RWPE2 (cell line): ENCODE data around the gene LHB.
A peak's percentile ranks its signal among the peaks of the same experiment; 100 is the strongest.
"Not testable (repeated sequence)": the region's sequence is repeated elsewhere in the genome, so short reads cannot be mapped to it uniquely, and the experiment has no call there.

Experiments
- ATAC-seq: fragments of 200-7000 bp; cut with Tn5 transposase; 3 replicates; pipeline ENCODE4 v1.9.1; 2021; ENCODE audit warnings: low read depth
- DNase-seq: peaks from one replicate; pipeline ENCODE4 v3.0.0-alpha.2; 2020; ENCODE audit warnings: low spot score
- H3K27ac ChIP-seq: fragments of 450-650 bp; 2 replicates; pipeline ENCODE4 v1.5.1; 2017; ENCODE audit warnings: mild to moderate bottlenecking; ENCODE audit not compliant: poor library complexity, severe bottlenecking
- H3K27me3 ChIP-seq: fragments of 250-450 bp; sonication (Bioruptor Pico); 2 replicates; pipeline ENCODE4 v1.5.1; 2021; ENCODE audit warnings: mild to moderate bottlenecking, moderate library complexity; ENCODE audit not compliant: insufficient read depth, poor library complexity, severe bottlenecking
- H3K36me3 ChIP-seq: fragments of 250-450 bp; sonication (Bioruptor Pico); 2 replicates; pipeline ENCODE4 v1.5.1; 2020; ENCODE audit warnings: low read depth, mild to moderate bottlenecking, moderate library complexity
- H3K4me1 ChIP-seq: fragments of 250-450 bp; sonication (Bioruptor Pico); 2 replicates; pipeline ENCODE4 v1.5.1; 2021; ENCODE audit warnings: mild to moderate bottlenecking, moderate library complexity; ENCODE audit not compliant: insufficient read depth, poor library complexity, severe bottlenecking
- H3K4me3 ChIP-seq: fragments of 250-450 bp; sonication (Bioruptor Pico); 2 replicates; pipeline ENCODE4 v1.5.1; 2021; ENCODE audit warnings: mild to moderate bottlenecking, moderate library complexity; ENCODE audit not compliant: severe bottlenecking
- H3K9me3 ChIP-seq: fragments of 250-450 bp; sonication (Bioruptor Pico); 2 replicates; pipeline ENCODE4 v1.5.1; 2021; ENCODE audit warnings: mild to moderate bottlenecking, moderate library complexity; ENCODE audit not compliant: severe bottlenecking
- CTCF ChIP-seq: fragments of 450-650 bp; IDR thresholded peaks from one replicate; pipeline ENCODE4 v1.5.1; 2017; ENCODE audit warnings: mild to moderate bottlenecking, moderate library complexity; ENCODE audit not compliant: poor library complexity, severe bottlenecking

The LHB gene

GRCh38 chr19:49061445-49061844 is 44.6 kb upstream of the LHB start:
- no peak for TF ChIP-seq CTCF
- no peaks in the 10 kb centered on the region for H3K36me3 ChIP-seq
- H3K4me1 ChIP-seq = peaks cover 7% of the 10 kb centered on the region
- H3K9me3 ChIP-seq = no peaks in the 10 kb centered on the region
- ATAC-seq (no peak), DNase-seq (no peak)
- H3K4me3 ChIP-seq = no peak overlapping the region
- H3K27ac ChIP-seq = no peak overlapping the region
- no peaks in the 10 kb centered on the region for H3K27me3 ChIP-seq

GRCh38 chr19:49061000-49061399 is 44.1 kb upstream of the LHB start:
- Histone ChIP-seq H3K4me1 (peaks cover 7% of the 10 kb centered on the region), H3K9me3 (no peaks in the 10 kb centered on the region), H3K27me3 (no peaks in the 10 kb centered on the region), H3K36me3 (no peaks in the 10 kb centered on the region), H3K27ac (no peak overlapping the region), H3K4me3 (no peak overlapping the region)
- DNase-seq = no peak
- no peak for TF ChIP-seq CTCF
- ATAC-seq = no peak

GRCh38 chr19:49059053-49059452 is 42.2 kb upstream of the LHB start:
- no peak overlapping the region for H3K4me3 ChIP-seq
- H3K27me3 ChIP-seq = no peaks in the 10 kb centered on the region
- no peaks in the 10 kb centered on the region for H3K9me3 ChIP-seq
- DNase-seq (no peak), ATAC-seq (no peak)
- TF ChIP-seq CTCF = no peak
- H3K4me1 ChIP-seq = peaks cover 7% of the 10 kb centered on the region
- no peaks in the 10 kb centered on the region for H3K36me3 ChIP-seq
- no peak overlapping the region for H3K27ac ChIP-seq

- Histone ChIP-seq H3K4me1 (peaks cover 3% of the 10 kb centered on the region), H3K27me3 (no peaks in the 10 kb centered on the region), H3K27ac (no peak overlapping the region), H3K36me3 (no peaks in the 10 kb centered on the region), H3K9me3 (no peaks in the 10 kb centered on the region), H3K4me3 (no peak overlapping the region)
- no peak for TF ChIP-seq CTCF
- DNase-seq = no peak
- no peak for ATAC-seq
Measured at GRCh38 chr19:49058562-49058961, 41.7 kb upstream of the LHB start.

- ATAC-seq = peak; percentile 71
- no peak for DNase-seq
- Histone ChIP-seq H3K4me1 (no peaks in the 10 kb centered on the region), H3K36me3 (no peaks in the 10 kb centered on the region), H3K27ac (peak within 1 kb of the TSS; percentile 59), H3K4me3 (peak within 1 kb of the TSS; percentile 45), H3K27me3 (no peaks in the 10 kb centered on the region), H3K9me3 (no peaks in the 10 kb centered on the region)
- no peak for TF ChIP-seq CTCF
Measured at GRCh38 chr19:49057636-49058234, 40.8 kb upstream of the LHB start, which contains the start of gene CGB7. Gene CGB7, minus strand, starts transcription at chr19:49057749. Its CDS starts 2,374 bp downstream, at chr19:49055375.

GRCh38 chr19:49056902-49057596 is 40.2 kb upstream of the LHB start:
- H3K4me1 ChIP-seq, DNase-seq, H3K36me3 ChIP-seq, H3K9me3 ChIP-seq, H3K27me3 ChIP-seq: not testable (repeated sequence)
- Histone ChIP-seq H3K27ac (peak overlapping the region; percentile 59), H3K4me3 (peak overlapping the region; percentile 45)
- ATAC-seq = peak; percentile 17
